GM18519 (cell line): ENCODE data around the gene EPRS1.
"Not testable (repeated sequence)": the region's sequence is repeated elsewhere in the genome, so short reads cannot be mapped to it uniquely, and the experiment has no call there.

Source experiments
- ATAC-seq: cut with Tn5 transposase; IDR thresholded peaks from one replicate; pipeline ENCODE4 v1.9.1; 2021; ENCODE audit warnings: mild to moderate bottlenecking, moderate library complexity; ENCODE audit not compliant: unreplicated experiment, low FRiP score

EPRS1 gene

GRCh38 chr1:220040028-220040596 is 6.2 kb downstream of the EPRS1 start:
- ATAC-seq, result no peak

GRCh38 chr1:220038640-220039039 is 7.7 kb downstream of the EPRS1 start:
- ATAC-seq, result no peak

GRCh38 chr1:220037810-220038209 is 8.5 kb downstream of the EPRS1 start:
- ATAC-seq, result not testable (repeated sequence)

GRCh38 chr1:220032911-220033310 is 13.4 kb downstream of the EPRS1 start:
- no peak for ATAC-seq

GRCh38 chr1:220031287-220031686 is 15.0 kb downstream of the EPRS1 start:
- no peak for ATAC-seq

GRCh38 chr1:220028346-220028895 is 17.9 kb downstream of the EPRS1 start:
- ATAC-seq, result no peak

GRCh38 chr1:220019071-220019470 is 27.2 kb downstream of the EPRS1 start:
- ATAC-seq, result no peak

- ATAC-seq, result no peak
These were observed 32.8 kb downstream of the EPRS1 start for GRCh38 chr1:220013497-220013896.

GRCh38 chr1:220012259-220012658 is 34.0 kb downstream of the EPRS1 start:
- ATAC-seq, result no peak

GRCh38 chr1:220011620-220012019 is 34.7 kb downstream of the EPRS1 start:
- no peak for ATAC-seq

- ATAC-seq, result no peak
These were observed 38.9 kb downstream of the EPRS1 start for GRCh38 chr1:220007438-220007837.

GRCh38 chr1:220005489-220005888 is 40.8 kb downstream of the EPRS1 start:
- no peak for ATAC-seq

GRCh38 chr1:220003610-220004299 is 42.5 kb downstream of the EPRS1 start:
- no peak for ATAC-seq

- no peak for ATAC-seq
These were observed 43.3 kb downstream of the EPRS1 start for GRCh38 chr1:220003015-220003414.

GRCh38 chr1:220001095-220001501 is 45.2 kb downstream of the EPRS1 start:
- ATAC-seq, result no peak

- no peak for ATAC-seq
These were observed 46.5 kb downstream of the EPRS1 start for GRCh38 chr1:219999821-220000220.
